Thymus (tissue), 11 donors: ENCODE measurements around the gene APOO. TPM values are rescaled to one million over a fixed set of nuclear protein-coding genes. Genes with fewer than 3 reads are reported as not detected.
"Not testable (repeated sequence)": the region's sequence is repeated elsewhere in the genome, so short reads cannot be mapped to it uniquely, and the experiment has no call there.

ENCODE experiments used
- DNase-seq, 9 donors: peaks; one replicate each; pipeline ENCODE4 v3.0.0-alpha.2; 2013; ENCODE audit warnings: low spot score in 9 of 9, low read depth in 6 of 9, missing footprints in 1 of 9
- H3K27ac ChIP-seq, 2 donors: one replicate each; pipeline ENCODE4 v1.5.1; 2013; ENCODE audit warnings: control low read depth in 1 of 2, low read depth in 1 of 2, low read length in 1 of 2, mild to moderate bottlenecking in 1 of 2, moderate library complexity in 1 of 2
- H3K27me3 ChIP-seq, 2 donors: one replicate each; pipeline ENCODE4 v1.5.1; 2013; ENCODE audit warnings: low read length in 1 of 2; ENCODE audit not compliant: control insufficient read depth in 2 of 2, insufficient read depth in 1 of 2
- H3K36me3 ChIP-seq, 2 donors: one replicate each; pipeline ENCODE4 v1.5.1; 2013; ENCODE audit warnings: low read length in 1 of 2, mild to moderate bottlenecking in 1 of 2, moderate library complexity in 1 of 2; ENCODE audit not compliant: control insufficient read depth in 2 of 2, insufficient read depth in 2 of 2
- H3K4me1 ChIP-seq, 2 donors: one replicate each; pipeline ENCODE4 v1.5.1; 2013; ENCODE audit warnings: low read length in 2 of 2; ENCODE audit not compliant: control insufficient read depth in 2 of 2, insufficient read depth in 2 of 2
- H3K4me3 ChIP-seq, 2 donors: one replicate each; pipeline ENCODE4 v1.5.1; 2013; ENCODE audit warnings: low read length in 2 of 2, control low read depth in 1 of 2, mild to moderate bottlenecking in 1 of 2
- H3K9me3 ChIP-seq, 2 donors: one replicate each; pipeline ENCODE4 v1.5.1; 2013; ENCODE audit warnings: low read length in 1 of 2, mild to moderate bottlenecking in 1 of 2; ENCODE audit not compliant: control insufficient read depth in 2 of 2, insufficient read depth in 1 of 2
- WGBS: extraction: QIAGEN DNeasy Blood & Tissue Kit; methylation state at CpG from one replicate; pipeline ENCODE4 v1.1.7; 2013; 5-methylcytosine and 5-hydroxymethylcytosine counted together
- polyA plus RNA-seq: library from polyadenylated mRNA; stranded (reverse); fragments of 200-250 nt; gene quantifications from one replicate; pipeline ENCODE4 v1.2.3, GENCODE V29; 2013
- total RNA-seq: library from RNA; stranded (reverse); fragments of 120-200 nt; gene quantifications from one replicate; pipeline ENCODE4 v1.2.4, GENCODE V29; 2013
- donor health status: healthy.

The APOO gene
- total and polyA plus RNA-seq, 2 donors = 16.6 to 24.6 TPM

DNA sequence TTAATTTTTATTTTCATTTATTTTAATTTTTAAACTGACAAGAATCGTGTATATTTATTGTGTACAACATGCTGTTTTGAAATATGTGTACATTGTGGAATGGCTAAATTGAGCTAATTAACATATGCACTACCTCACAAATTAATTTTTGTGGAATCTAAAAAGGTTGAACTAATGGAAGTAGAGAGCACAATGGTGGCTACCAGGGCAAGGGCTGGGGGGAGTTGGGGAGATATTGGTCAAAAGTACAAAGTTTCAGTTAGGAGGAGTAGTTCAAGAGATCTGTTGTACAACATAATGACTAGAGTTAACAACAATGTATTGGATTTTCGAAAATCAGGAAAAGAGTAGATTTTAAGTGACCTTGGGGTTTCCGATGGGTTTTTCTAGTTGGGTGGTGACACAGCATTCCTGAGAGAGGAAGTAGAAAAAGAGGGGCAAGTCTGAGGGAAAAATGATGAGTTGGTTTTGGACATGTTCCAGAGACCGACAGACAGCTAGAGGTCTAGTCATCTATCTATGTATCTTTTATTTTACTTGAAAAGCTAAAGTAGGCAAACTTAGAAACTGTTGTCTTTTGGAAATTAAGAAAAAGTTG is 23.2 kb downstream of the APOO start:
- Histone ChIP-seq H3K4me1 (no peaks in the 10 kb centered on the region), H3K9me3 (no peaks in the 10 kb centered on the region), H3K4me3 (no peak overlapping the region), H3K27me3 (no peaks in the 10 kb centered on the region), H3K27ac (no peak overlapping the region), H3K36me3 (no peaks in the 10 kb centered on the region)
- WGBS = 47% methylated on average over 4 of the region's 4 CpGs
- no peak for DNase-seq

DNA sequence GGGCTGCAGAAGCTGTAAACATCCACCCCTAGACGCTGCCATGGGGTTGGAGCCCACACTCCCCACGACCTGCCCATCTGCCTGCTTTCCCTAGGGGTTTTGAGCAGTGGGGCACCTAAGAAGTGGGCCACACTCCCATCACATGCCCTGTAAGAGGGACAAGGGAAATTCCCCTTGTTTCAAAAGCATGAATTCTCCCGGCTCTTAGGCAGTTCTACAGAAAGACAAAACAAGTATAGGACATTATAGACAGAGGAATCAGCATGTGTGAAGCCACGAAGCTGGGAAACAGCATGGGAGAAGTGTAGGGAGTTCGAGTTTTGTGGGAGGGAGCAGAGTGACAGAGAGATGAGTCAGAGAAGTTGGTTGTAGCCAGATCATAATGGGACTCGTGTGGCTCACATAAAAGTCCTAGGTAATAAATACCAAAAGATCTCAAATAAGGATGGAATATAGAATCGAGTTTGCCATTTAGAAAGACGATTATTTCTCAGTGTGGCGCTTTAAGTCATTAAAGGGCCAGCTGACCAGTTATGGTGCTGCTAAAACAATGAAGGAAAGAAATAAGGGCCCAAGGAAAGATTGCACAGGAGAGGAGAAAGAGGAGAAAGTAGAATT is 23.9 kb downstream of the APOO start:
- Histone ChIP-seq H3K9me3 (no peaks in the 10 kb centered on the region), H3K27me3 (no peaks in the 10 kb centered on the region), H3K4me3 (no peak overlapping the region), H3K4me1 (no peaks in the 10 kb centered on the region), H3K27ac (no peak overlapping the region), H3K36me3 (no peaks in the 10 kb centered on the region)
- DNase-seq = no peak
- 92% methylated on average over 9 of the region's 9 CpGs for whole genome bisulfite sequencing

DNA sequence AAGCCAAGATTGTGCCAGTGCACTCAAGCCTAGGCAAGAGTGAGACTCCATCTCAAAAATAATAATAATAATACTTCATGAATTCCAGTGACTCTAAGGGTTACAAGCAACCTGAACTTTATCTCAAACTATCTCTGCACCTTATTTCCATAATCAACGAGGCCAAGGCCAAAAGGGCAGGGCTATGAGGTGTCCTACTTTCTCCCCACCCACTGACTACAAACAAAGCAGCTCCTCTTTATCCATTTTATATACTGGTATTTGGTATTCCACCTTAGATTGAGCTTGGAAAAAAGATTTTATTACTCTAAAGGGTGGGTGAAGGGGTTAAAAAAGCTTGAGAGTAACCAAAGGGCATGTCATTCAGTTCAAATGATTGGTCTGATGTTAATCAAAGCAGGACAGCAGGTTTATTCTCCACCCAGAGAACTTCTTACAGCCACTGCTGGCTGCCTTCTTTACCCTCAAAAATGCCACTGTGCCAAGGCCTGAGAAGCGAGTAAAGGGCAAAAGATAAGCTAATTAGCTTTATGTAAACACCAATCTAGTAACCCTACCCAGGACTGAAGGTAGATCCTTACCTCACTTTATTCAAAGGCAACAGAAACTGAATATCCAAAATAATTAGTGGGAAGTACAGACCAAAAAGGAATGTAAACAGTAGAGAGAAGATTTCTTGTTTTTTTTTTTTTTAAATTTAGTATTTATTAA is 28.2 kb downstream of the APOO start:
- no peak overlapping the region for H3K4me3 ChIP-seq
- no peak for DNase-seq
- no peaks in the 10 kb centered on the region for H3K27me3 ChIP-seq
- H3K4me1 ChIP-seq = no peaks in the 10 kb centered on the region
- H3K36me3 ChIP-seq = no peaks in the 10 kb centered on the region
- 92% methylated on average over 2 of the region's 2 CpGs for WGBS
- H3K9me3 ChIP-seq = no peaks in the 10 kb centered on the region
- H3K27ac ChIP-seq = no peak overlapping the region

GRCh38 chrX:23871905-23872546 is 35.7 kb downstream of the APOO start:
- DNase-seq = no peak
- H3K27me3 ChIP-seq = no peaks in the 10 kb centered on the region
- H3K27ac ChIP-seq = no peak overlapping the region
- H3K9me3 ChIP-seq = no peaks in the 10 kb centered on the region
- H3K4me3 ChIP-seq = no peak overlapping the region
- H3K36me3 ChIP-seq = no peaks in the 10 kb centered on the region
- no peaks in the 10 kb centered on the region for H3K4me1 ChIP-seq
- 91% methylated on average over 4 of the region's 4 CpGs for WGBS

DNA sequence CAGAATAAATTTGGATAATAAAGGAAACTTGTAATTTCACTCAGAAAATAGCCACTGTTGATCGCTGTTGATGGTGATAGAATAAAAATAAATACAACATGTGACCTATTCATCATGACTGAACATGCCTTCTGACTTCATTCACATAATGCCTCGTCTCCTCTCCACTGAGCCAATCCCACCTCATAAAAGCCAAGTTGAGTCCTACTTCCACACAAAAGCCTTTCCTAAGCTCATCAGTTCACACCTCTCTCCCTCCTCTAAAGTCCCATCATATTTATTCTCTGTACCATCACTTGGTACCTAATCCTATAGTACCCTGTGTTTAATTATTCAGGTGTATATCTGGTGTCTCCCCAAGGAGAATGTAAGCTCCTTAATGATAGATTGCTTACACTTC is 37.7 kb downstream of the APOO start:
- H3K36me3 ChIP-seq = no peaks in the 10 kb centered on the region
- DNase-seq = no peak
- H3K4me3 ChIP-seq = no peak overlapping the region
- 96% methylated on average over 2 of the region's 2 CpGs for WGBS
- no peaks in the 10 kb centered on the region for H3K27me3 ChIP-seq
- no peaks in the 10 kb centered on the region for H3K4me1 ChIP-seq
- H3K9me3 ChIP-seq = no peaks in the 10 kb centered on the region
- H3K27ac ChIP-seq = no peak overlapping the region

DNA sequence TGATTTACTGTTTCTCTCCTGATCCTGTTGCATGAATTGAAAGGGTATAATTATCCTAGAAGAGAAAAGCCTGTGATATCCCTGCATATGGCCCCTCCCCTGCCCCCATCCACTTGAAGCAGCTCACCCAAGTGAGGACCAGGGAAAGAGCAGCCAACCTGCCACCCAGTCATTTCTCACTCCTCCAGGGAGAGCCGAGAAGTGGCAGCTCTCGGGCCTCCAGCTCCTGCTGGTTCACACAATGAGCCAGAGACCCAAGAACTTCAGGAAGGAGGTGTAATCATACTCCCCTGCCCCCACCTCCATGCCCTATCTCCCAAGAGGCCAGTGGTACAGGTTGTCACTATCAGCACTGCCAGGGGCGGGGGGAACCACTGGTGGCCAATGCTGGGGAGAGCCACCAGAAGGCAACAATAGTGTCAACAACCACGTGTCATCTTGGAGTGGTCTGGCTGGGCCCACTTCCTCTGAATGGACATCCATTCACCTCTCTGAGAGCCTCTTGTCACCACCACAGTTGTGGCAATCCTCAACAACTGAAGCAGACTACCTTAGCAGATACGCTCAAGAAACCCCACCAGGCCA is 42.9 kb downstream of the APOO start:
- no peaks in the 10 kb centered on the region for H3K27me3 ChIP-seq
- no peaks in the 10 kb centered on the region for H3K9me3 ChIP-seq
- no peak overlapping the region for H3K4me3 ChIP-seq
- H3K36me3 ChIP-seq = no peaks in the 10 kb centered on the region
- H3K4me1 ChIP-seq = no peaks in the 10 kb centered on the region
- 99% methylated on average over 5 of the region's 5 CpGs for WGBS
- H3K27ac ChIP-seq = no peak overlapping the region
- DNase-seq = no peak

GRCh38 chrX:23861952-23862351 is 45.8 kb downstream of the APOO start:
- H3K4me3 ChIP-seq, H3K36me3 ChIP-seq, H3K9me3 ChIP-seq, H3K27ac ChIP-seq, DNase-seq, H3K27me3 ChIP-seq, H3K4me1 ChIP-seq: not testable (repeated sequence)
- WGBS = 93% methylated on average over 2 of the region's 2 CpGs

GRCh38 chrX:23861215-23861896 is 46.4 kb downstream of the APOO start:
- H3K27ac ChIP-seq = no peak overlapping the region
- no peaks in the 10 kb centered on the region for H3K4me1 ChIP-seq
- H3K4me3 ChIP-seq = no peak overlapping the region
- no peaks in the 10 kb centered on the region for H3K27me3 ChIP-seq
- 95% methylated on average over 6 of the region's 6 CpGs for whole genome bisulfite sequencing
- DNase-seq = peak in 1 of 9 donors; percentile 3
- no peaks in the 10 kb centered on the region for H3K36me3 ChIP-seq
- no peaks in the 10 kb centered on the region for H3K9me3 ChIP-seq
